ENCODE results near the gene CASS4.

The CASS4 gene

DNA sequence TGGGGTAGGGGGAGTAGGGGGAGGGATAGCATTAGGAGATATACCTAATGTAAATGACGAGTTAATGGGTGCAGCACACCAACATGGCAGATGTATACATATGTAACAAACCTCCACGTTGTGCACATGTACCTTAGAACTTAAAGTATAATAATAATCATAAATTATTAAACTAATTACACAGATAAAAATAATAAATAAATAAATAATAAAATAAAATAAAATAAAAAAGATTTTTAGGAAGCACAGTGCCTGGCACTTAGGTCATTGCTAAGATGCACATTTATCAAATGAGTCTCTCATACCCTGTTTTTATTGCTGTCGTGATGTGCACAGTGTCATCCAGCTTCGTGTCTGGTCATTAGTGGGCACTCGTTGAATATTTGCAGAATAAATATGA is 37.4 kb downstream of the CASS4 start:
- no peak for DNase-seq (ENCODE audit: low read depth in 2 of 2)
- H3K4me3 ChIP-seq (replicated peaks in 1 of 2; ENCODE audit: low read depth in 2 of 2, low read length in 2 of 2), result no peak overlapping the region
- TF ChIP-seq, protein P1, sequence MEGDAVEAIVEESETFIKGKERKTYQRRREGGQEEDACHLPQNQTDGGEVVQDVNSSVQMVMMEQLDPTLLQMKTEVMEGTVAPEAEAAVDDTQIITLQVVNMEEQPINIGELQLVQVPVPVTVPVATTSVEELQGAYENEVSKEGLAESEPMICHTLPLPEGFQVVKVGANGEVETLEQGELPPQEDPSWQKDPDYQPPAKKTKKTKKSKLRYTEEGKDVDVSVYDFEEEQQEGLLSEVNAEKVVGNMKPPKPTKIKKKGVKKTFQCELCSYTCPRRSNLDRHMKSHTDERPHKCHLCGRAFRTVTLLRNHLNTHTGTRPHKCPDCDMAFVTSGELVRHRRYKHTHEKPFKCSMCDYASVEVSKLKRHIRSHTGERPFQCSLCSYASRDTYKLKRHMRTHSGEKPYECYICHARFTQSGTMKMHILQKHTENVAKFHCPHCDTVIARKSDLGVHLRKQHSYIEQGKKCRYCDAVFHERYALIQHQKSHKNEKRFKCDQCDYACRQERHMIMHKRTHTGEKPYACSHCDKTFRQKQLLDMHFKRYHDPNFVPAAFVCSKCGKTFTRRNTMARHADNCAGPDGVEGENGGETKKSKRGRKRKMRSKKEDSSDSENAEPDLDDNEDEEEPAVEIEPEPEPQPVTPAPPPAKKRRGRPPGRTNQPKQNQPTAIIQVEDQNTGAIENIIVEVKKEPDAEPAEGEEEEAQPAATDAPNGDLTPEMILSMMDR (IDR thresholded peaks at IDR 0.05; ENCODE audit: low read depth, low read length), result no peak

DNA sequence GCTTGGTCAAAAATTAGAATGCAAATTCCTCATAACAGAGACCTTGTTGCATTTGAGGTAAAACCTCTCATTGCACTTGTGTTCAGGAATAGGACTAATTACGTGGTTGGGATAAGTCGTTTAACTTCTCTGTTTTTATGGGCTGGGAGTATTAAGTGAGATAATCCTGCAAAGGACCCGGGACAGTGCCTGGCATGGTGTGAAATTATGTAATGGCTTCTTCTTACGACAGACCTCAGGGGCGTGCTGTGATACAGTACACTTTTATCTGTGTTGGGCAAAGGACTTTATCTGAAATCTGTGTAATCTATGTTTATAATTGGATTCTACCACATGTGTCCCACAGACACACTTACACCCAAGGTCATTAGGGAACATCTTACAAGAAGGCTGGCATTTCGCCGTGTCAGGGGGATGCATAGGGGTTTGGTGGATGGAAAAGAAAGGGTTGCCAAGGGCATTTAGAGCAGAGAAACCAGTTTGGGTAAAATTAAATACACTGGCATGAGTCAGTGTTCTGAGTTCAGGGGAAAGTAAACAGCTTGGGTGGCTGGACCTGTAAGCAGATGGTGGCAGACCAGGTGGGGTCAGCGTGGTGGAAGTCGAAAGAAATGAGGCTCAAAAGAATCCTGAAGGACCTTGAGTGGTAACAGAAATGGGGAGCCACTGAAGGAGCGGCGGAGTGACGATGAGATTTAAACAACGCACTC is 39.2 kb downstream of the CASS4 start:
- TF ChIP-seq, protein P1 (IDR thresholded peaks at IDR 0.05; ENCODE audit: low read depth, low read length), result no peak
- no peak for DNase-seq (ENCODE audit: low read depth in 2 of 2)
- no peak overlapping the region for H3K4me3 ChIP-seq (replicated peaks in 1 of 2; ENCODE audit: low read depth in 2 of 2, low read length in 2 of 2)

DNA sequence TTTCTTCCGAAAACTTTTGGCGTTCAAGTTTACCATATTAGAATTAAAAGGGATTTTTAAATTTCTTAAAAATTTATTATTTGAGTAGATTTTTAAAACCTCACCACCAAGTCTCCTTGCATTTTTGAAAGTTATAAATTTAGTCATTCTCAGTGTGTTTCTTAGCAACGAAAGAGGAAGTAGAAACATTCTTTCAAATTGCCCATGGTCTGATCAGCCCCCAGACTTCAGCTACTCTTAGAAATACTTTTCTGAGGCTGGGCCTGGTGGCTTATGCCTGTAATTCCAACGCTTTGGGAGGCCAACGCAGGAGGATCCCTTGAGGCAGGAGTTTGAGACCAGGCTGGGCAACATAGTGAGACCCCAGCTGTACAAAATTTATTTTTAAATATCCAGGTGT is 41.3 kb downstream of the CASS4 start:
- H3K4me3 ChIP-seq (replicated peaks in 1 of 2; ENCODE audit: low read depth in 2 of 2, low read length in 2 of 2), result no peak overlapping the region
- no peak for DNase-seq (ENCODE audit: low read depth in 2 of 2)
- TF ChIP-seq, protein P1 (IDR thresholded peaks at IDR 0.05; ENCODE audit: low read depth, low read length), result no peak

DNA sequence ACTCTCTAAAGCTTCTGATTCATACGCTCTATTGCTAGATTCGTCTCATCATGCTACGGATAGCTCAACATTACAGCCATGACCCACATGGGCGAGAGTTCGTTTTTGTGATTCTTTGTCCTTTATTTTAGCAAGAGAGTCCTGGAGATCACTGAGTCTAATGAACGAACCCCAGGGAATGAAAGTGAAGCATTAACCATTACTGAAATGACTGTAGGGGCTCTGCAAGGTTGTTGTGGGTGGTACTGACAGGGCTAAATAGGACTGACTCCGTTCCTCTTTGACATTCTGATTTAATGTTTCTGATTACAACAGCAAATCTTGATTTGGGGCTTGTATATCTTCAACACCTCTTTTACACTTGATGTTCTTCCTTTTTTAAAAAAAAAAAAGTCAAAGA is 42.7 kb downstream of the CASS4 start:
- TF ChIP-seq, protein P1 (IDR thresholded peaks at IDR 0.05; ENCODE audit: low read depth, low read length), result no peak
- no peak for DNase-seq (ENCODE audit: low read depth in 2 of 2)
- H3K4me3 ChIP-seq (replicated peaks in 1 of 2; ENCODE audit: low read depth in 2 of 2, low read length in 2 of 2), result no peak overlapping the region

DNA sequence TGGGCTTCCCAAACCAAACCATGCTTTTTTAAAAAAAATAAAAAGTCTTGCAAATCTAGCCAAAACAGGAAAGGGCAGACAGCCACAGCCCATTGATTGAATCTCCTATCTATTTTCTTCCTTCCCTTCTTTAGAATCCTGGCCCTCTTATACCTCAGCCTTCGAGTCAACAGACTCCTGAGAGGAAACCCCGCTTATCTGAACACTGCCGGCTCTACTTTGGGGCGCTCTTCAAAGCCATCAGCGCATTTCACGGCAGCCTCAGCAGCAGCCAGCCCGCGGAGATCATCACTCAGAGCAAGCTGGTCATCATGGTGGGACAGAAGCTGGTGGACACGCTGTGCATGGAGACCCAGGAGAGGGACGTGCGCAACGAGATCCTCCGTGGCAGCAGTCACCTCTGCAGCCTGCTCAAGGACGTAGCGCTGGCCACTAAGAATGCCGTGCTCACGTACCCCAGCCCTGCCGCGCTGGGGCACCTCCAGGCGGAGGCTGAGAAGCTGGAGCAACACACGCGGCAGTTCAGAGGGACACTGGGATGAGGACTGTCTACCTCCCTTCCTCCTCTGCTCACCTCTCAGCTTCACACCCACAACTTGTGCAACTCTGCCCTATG is 46.3 kb downstream of the CASS4 start:
- DNase-seq (ENCODE audit: low read depth in 2 of 2), result no peak
- TF ChIP-seq, protein P1 (IDR thresholded peaks at IDR 0.05; ENCODE audit: low read depth, low read length), result no peak
- H3K4me3 ChIP-seq (replicated peaks in 1 of 2; ENCODE audit: low read depth in 2 of 2, low read length in 2 of 2), result no peak overlapping the region

DNA sequence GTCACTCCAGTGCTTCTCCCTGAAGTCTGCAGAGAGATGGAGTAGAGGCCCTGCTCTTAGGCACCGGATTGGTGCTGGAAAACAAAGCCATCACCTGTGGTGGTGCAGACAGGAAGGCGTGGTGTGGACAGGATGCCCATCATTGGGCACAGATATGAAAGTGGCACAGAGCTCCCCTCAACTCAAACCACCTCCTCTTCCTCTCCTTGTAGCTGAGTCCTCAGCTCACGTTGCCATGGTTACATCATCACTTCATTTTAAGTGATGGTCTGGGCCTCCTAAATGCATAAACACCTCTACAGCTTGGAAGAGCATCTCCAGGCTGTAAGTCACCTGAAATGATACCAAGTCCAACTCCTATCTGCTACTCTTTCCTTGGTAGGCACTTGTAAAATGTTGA is 48.4 kb downstream of the CASS4 start:
- TF ChIP-seq, protein P1 (IDR thresholded peaks at IDR 0.05; ENCODE audit: low read depth, low read length), result no peak
- DNase-seq (ENCODE audit: low read depth in 2 of 2), result no peak

More for the DNA sequence above, 48.4 kb downstream of the CASS4 start:
- H3K4me3 ChIP-seq (replicated peaks in 1 of 2; ENCODE audit: low read depth in 2 of 2, low read length in 2 of 2), result no peak overlapping the region
